Neuronal stem cell (in vitro differentiated cells): ENCODE data around the gene TDRD12.
"Not testable (repeated sequence)": the region's sequence is repeated elsewhere in the genome, so short reads cannot be mapped to it uniquely, and the experiment has no call there.

ENCODE experiments used
- DNase-seq: peaks from one replicate; pipeline ENCODE4 v3.0.0-alpha.2; 2013; ENCODE audit warnings: low spot score
- H2AFZ ChIP-seq: one replicate; pipeline ENCODE4 v1.6.1; 2013; ENCODE audit warnings: mild to moderate bottlenecking, low read length, inconsistent platforms
- H2AK5ac ChIP-seq: 2 replicates; pipeline ENCODE4 v1.6.1; 2013; ENCODE audit warnings: low read depth, mild to moderate bottlenecking, inconsistent platforms, low read length, moderate library complexity, mixed read lengths
- H2BK120ac ChIP-seq: 2 replicates; pipeline ENCODE4 v1.6.1; 2013; ENCODE audit warnings: low read depth, mild to moderate bottlenecking, inconsistent platforms, low read length, moderate library complexity, mixed read lengths
- H2BK12ac ChIP-seq: one replicate; pipeline ENCODE4 v1.6.1; 2013; ENCODE audit warnings: low read length, inconsistent platforms
- H2BK15ac ChIP-seq: 2 replicates; pipeline ENCODE4 v1.6.1; 2013; ENCODE audit warnings: mild to moderate bottlenecking, low read length, inconsistent platforms, mixed read lengths
- H2BK5ac ChIP-seq: one replicate; pipeline ENCODE4 v1.6.1; 2013; ENCODE audit warnings: inconsistent platforms, mild to moderate bottlenecking, low read length, moderate library complexity
- H3K14ac ChIP-seq: one replicate; pipeline ENCODE4 v1.6.1; 2013; ENCODE audit warnings: low read length, inconsistent platforms
- H3K18ac ChIP-seq: 2 replicates; pipeline ENCODE4 v1.6.1; 2013; ENCODE audit warnings: low read length, inconsistent platforms
- H3K23ac ChIP-seq: 2 replicates; pipeline ENCODE4 v1.6.1; 2013; ENCODE audit warnings: low read depth, mild to moderate bottlenecking, mixed read lengths, low read length, inconsistent platforms; ENCODE audit not compliant: poor library complexity
- H3K27ac ChIP-seq: replicated peaks from 3 replicates; pipeline ENCODE4 v1.5.1; 2013; ENCODE audit warnings: low read length, inconsistent platforms
- H3K27me3 ChIP-seq, 3 experiments: 2 replicates each; pipeline ENCODE4 v1.6.1; 2013; ENCODE audit warnings: low read length in 3 of 3, mild to moderate bottlenecking in 2 of 3, inconsistent platforms in 1 of 3, low read depth in 1 of 3, mixed read lengths in 1 of 3, moderate library complexity in 1 of 3; ENCODE audit not compliant: control insufficient read depth in 3 of 3, insufficient read depth in 3 of 3
- H3K36me3 ChIP-seq, 2 donors: replicated peaks in 1 of 2; 2 replicates each; pipeline ENCODE4 v1.6.1; 2013; ENCODE audit warnings: low read length in 2 of 2; ENCODE audit not compliant: control insufficient read depth in 2 of 2, insufficient read depth in 2 of 2
- H3K4ac ChIP-seq: 2 replicates; pipeline ENCODE4 v1.6.1; 2013; ENCODE audit warnings: inconsistent platforms, mild to moderate bottlenecking, low read length, moderate library complexity
- H3K4me1 ChIP-seq, 2 donors: 1 replicate in 1 of 2; 2 replicates in 1 of 2; pipeline ENCODE4 v1.6.1; 2013; ENCODE audit warnings: low read length in 2 of 2, low read depth in 1 of 2; ENCODE audit not compliant: control insufficient read depth in 2 of 2, insufficient read depth in 1 of 2
- H3K4me2 ChIP-seq: one replicate; pipeline ENCODE4 v1.6.1; 2013; ENCODE audit warnings: mild to moderate bottlenecking, low read length, inconsistent platforms; ENCODE audit not compliant: insufficient read depth, poor library complexity, severe bottlenecking
- H3K4me3 ChIP-seq, 2 donors: 2 replicates each; pipeline ENCODE4 v1.5.1; 2013; ENCODE audit warnings: low read length in 2 of 2, mild to moderate bottlenecking in 2 of 2, inconsistent platforms in 1 of 2, moderate library complexity in 1 of 2
- H3K79me1 ChIP-seq: one replicate; pipeline ENCODE4 v1.6.1; 2013; ENCODE audit warnings: low read depth, mild to moderate bottlenecking, inconsistent platforms, low read length, moderate library complexity
- H3K9ac ChIP-seq: one replicate; pipeline ENCODE4 v1.6.1; 2013; ENCODE audit warnings: mild to moderate bottlenecking, low read depth, low read length, inconsistent platforms; ENCODE audit not compliant: poor library complexity
- H3K9me3 ChIP-seq, 2 donors: replicated peaks in 1 of 2; 2 replicates each; pipeline versions ENCODE3 to v1.6.1; 2013; ENCODE audit warnings: low read length in 2 of 2, mild to moderate bottlenecking in 2 of 2, inconsistent platforms in 1 of 2, low read depth in 1 of 2, mixed read lengths in 1 of 2, moderate library complexity in 1 of 2; ENCODE audit not compliant: control insufficient read depth in 2 of 2, insufficient read depth in 1 of 2
- H4K8ac ChIP-seq: one replicate; pipeline ENCODE4 v1.6.1; 2013; ENCODE audit warnings: low read depth, mild to moderate bottlenecking, inconsistent platforms, low read length, moderate library complexity
- H4K91ac ChIP-seq: one replicate; pipeline ENCODE4 v1.6.1; 2013; ENCODE audit warnings: low read length, low read depth, mild to moderate bottlenecking, inconsistent platforms; ENCODE audit not compliant: poor library complexity
- WGBS, 2 donors: extraction: QIAGEN DNeasy Blood & Tissue Kit; methylation state at CpG; one replicate each; pipeline ENCODE4 v1.1.7; 2013; ENCODE audit warnings: missing lambda C conversion rate in 2 of 2, mixed read lengths in 1 of 2; ENCODE audit not compliant: insufficient read length in 2 of 2, insufficient replicate concordance in 1 of 2; ENCODE audit errors: extremely low coverage in 2 of 2; 5-methylcytosine and 5-hydroxymethylcytosine counted together

Gene TDRD12

DNA sequence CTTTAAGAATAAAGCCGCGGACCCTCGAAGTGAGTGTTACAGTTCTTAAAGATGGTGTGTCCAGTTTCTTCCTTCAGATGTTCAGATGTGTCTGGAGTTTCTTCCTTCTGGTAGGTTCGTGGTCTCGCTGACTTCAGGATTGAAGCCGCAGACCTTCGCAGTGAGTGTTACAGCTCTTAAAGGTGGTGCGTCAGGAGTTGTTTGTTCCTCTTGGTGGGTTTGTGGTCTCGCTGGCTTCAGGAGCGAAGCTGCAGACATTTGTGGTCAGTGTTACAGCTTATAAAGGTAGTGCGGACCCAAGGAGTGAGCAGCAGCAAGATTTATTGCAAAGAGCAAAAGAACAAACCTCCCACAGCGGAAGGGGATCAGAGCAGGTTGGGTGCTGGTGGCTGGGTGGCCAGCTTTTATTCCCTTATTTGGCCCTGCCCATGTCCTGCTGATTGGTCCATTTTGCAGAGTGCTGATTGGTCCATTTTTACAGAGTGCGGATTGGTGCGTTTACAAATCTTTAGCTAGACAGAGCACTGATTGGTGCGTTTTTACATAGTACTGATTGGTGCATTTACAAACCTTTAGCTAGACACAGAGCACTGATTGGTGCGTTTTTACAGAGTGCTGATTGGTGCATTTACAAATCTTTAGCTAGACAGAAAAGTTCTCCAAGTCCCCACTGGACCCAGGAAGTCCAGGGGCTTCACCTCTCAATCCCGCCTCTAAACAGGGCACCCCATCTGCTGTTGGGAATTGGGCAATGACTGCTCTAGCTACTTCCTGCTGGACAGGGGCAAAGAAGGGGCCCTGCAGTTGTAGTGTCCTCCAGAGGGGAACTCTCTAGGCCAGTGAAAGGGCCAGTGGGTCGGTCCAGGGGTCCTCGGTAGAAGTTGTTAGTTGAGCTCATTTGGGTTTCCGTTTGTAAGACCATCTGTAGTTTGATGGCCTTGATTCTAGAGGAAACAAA is 26.1 kb upstream of the TDRD12 start:
- H2AFZ ChIP-seq, H3K18ac ChIP-seq, H3K4ac ChIP-seq, H2BK12ac ChIP-seq, H3K23ac ChIP-seq, H3K9ac ChIP-seq, H2BK120ac ChIP-seq, H3K14ac ChIP-seq, H3K27ac ChIP-seq, H3K36me3 ChIP-seq, H4K8ac ChIP-seq, H2BK15ac ChIP-seq, H2AK5ac ChIP-seq, H2BK5ac ChIP-seq, H3K4me3 ChIP-seq, H4K91ac ChIP-seq, H3K27me3 ChIP-seq, DNase-seq, H3K9me3 ChIP-seq, H3K79me1 ChIP-seq, H3K4me2 ChIP-seq, H3K4me1 ChIP-seq: not testable (repeated sequence)
- no CpG with 5 or more reads among the region's 20 CpGs for WGBS, 2 donors

DNA sequence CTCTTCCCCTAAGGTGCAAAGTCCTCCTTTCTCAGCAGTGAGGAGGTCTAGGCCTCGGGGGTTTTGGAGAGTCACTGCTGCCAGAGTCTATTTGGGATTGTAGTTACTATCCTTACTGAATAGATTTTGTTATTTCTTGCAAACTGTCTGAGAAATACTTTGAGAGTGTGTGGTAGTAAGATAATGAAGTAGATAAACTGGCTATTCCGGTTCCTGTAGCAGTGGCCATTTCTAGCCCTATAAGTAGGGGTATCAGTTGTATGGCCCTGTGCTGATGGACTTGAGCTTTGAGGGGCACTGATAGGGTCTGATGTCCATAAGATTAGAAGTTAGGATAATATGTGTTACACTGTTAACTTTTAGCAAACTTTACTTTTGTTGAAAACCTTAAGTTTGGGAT is 25.3 kb upstream of the TDRD12 start:
- not testable (repeated sequence) for H3K4me1 ChIP-seq, H2BK12ac ChIP-seq, H3K9ac ChIP-seq, H2BK120ac ChIP-seq, H2BK5ac ChIP-seq, H3K14ac ChIP-seq, DNase-seq, H3K4me3 ChIP-seq, H3K9me3 ChIP-seq, H4K91ac ChIP-seq, H3K79me1 ChIP-seq, H3K4me2 ChIP-seq, H4K8ac ChIP-seq, H3K27ac ChIP-seq, H3K23ac ChIP-seq, H2BK15ac ChIP-seq, H3K36me3 ChIP-seq, H3K4ac ChIP-seq, H3K18ac ChIP-seq, H2AFZ ChIP-seq, H2AK5ac ChIP-seq, H3K27me3 ChIP-seq
- WGBS, 2 donors: no CpG with 5 or more reads among the region's 2 CpGs

DNA sequence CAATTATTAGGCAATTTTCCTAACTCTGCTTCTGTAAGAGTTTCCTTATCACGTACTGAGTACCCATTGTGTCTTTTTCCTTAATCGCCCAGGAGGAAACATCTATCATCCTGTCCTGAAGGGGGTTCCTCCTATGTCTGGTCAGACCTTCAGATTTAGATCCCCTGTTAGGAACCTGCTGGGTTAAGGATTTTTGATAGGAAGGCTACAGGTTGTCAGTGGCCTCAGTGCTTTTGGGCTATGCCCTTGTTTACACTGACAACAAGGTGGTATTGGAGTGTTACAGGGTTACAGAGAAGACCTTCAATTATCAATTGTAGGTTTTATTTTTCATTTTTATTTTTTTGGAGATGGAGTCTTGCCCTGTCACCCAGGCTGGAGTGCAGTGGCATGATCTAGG is 24.7 kb upstream of the TDRD12 start:
- not testable (repeated sequence) for H2BK120ac ChIP-seq, H3K36me3 ChIP-seq, H2AFZ ChIP-seq, H3K27me3 ChIP-seq, H3K14ac ChIP-seq, H3K79me1 ChIP-seq, H4K91ac ChIP-seq, H3K4me1 ChIP-seq, DNase-seq, H3K23ac ChIP-seq, H2BK5ac ChIP-seq, H2BK15ac ChIP-seq, H3K4me2 ChIP-seq, H3K9ac ChIP-seq, H3K27ac ChIP-seq, H3K4ac ChIP-seq, H3K4me3 ChIP-seq, H2AK5ac ChIP-seq, H3K18ac ChIP-seq, H4K8ac ChIP-seq, H3K9me3 ChIP-seq, H2BK12ac ChIP-seq
- WGBS, 2 donors: no CpG with 5 or more reads among the region's 2 CpGs

DNA sequence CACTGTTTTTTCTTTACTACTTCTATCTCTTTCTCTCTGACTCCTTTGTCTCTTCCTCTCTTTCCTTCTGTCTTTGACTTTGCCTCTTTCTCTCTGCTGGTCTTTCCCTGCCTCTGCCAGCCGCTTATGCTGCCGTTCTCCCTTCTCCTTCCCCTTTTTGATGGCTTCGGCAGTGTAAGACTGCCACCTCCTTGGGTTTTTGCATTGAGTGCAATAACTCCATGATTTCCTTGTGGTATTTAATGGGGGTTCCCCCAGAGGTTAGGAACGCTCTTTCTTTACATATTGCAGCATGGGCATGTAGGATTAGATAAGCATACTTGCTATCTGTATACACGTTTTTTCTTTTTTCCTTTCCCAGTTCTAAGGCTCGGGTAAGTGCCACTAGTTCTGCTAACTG is 24.1 kb upstream of the TDRD12 start:
- not testable (repeated sequence) for H3K14ac ChIP-seq, H3K36me3 ChIP-seq, H4K91ac ChIP-seq, H3K4me1 ChIP-seq, H3K4me3 ChIP-seq, H3K27ac ChIP-seq, H4K8ac ChIP-seq, H2BK15ac ChIP-seq, H3K9ac ChIP-seq, H2AFZ ChIP-seq, H3K23ac ChIP-seq, H2BK12ac ChIP-seq, H3K27me3 ChIP-seq, H3K4me2 ChIP-seq, H2AK5ac ChIP-seq, H2BK120ac ChIP-seq, H3K79me1 ChIP-seq, H3K9me3 ChIP-seq, H2BK5ac ChIP-seq, H3K18ac ChIP-seq, DNase-seq, H3K4ac ChIP-seq
- WGBS, 2 donors: no CpG with 5 or more reads among the region's 6 CpGs
